Neuron (in vitro differentiated cells): ENCODE measurements around the gene MCTP1.
"Not testable (repeated sequence)": the region's sequence is repeated elsewhere in the genome, so short reads cannot be mapped to it uniquely, and the experiment has no call there.

Source experiments
- H2AFZ ChIP-seq: one replicate; pipeline ENCODE4 v1.6.1; 2013; ENCODE audit warnings: low read depth, mild to moderate bottlenecking, inconsistent platforms, low read length, moderate library complexity
- H3K27me3 ChIP-seq: one replicate; pipeline ENCODE4 v1.6.1; 2013; ENCODE audit warnings: low read length; ENCODE audit not compliant: insufficient read depth
- H3K36me3 ChIP-seq: one replicate; pipeline ENCODE4 v1.6.1; 2013; ENCODE audit warnings: low read length; ENCODE audit not compliant: insufficient read depth
- H3K4me1 ChIP-seq: one replicate; pipeline ENCODE4 v1.6.1; 2013; ENCODE audit warnings: low read length; ENCODE audit not compliant: insufficient read depth
- H3K4me3 ChIP-seq: 2 replicates; pipeline ENCODE4 v1.5.1; 2013; ENCODE audit warnings: mild to moderate bottlenecking, low read length, moderate library complexity
- H3K9me3 ChIP-seq: one replicate; pipeline ENCODE4 v1.6.1; 2013; ENCODE audit warnings: low read length

MCTP1 gene

GRCh38 chr5:94863951-94864350, 420.9 kb downstream of the MCTP1 start:
- Histone ChIP-seq H3K9me3 (no peaks in the 10 kb centered on the region), H3K27me3 (no peaks in the 10 kb centered on the region), H2AFZ (peak overlapping the region; percentile 12), H3K36me3 (no peaks in the 10 kb centered on the region), H3K4me3 (no peak overlapping the region), H3K4me1 (peaks cover 32% of the 10 kb centered on the region)

GRCh38 chr5:94857111-94857510, 427.8 kb downstream of the MCTP1 start:
- Histone ChIP-seq H2AFZ (no peak overlapping the region), H3K9me3 (no peaks in the 10 kb centered on the region), H3K4me1 (peaks cover 16% of the 10 kb centered on the region), H3K27me3 (no peaks in the 10 kb centered on the region), H3K4me3 (no peak overlapping the region), H3K36me3 (no peaks in the 10 kb centered on the region)

GRCh38 chr5:94856257-94856800, 428.6 kb downstream of the MCTP1 start:
- H3K36me3 ChIP-seq = no peaks in the 10 kb centered on the region
- no peak overlapping the region for H2AFZ ChIP-seq
- no peak overlapping the region for H3K4me3 ChIP-seq
- no peaks in the 10 kb centered on the region for H3K27me3 ChIP-seq
- peaks cover 20% of the 10 kb centered on the region for H3K4me1 ChIP-seq
- H3K9me3 ChIP-seq = no peaks in the 10 kb centered on the region

GRCh38 chr5:94855543-94855942, 429.4 kb downstream of the MCTP1 start:
- no peaks in the 10 kb centered on the region for H3K36me3 ChIP-seq
- H3K4me3 ChIP-seq = no peak overlapping the region
- no peaks in the 10 kb centered on the region for H3K27me3 ChIP-seq
- peaks cover 27% of the 10 kb centered on the region for H3K4me1 ChIP-seq
- H3K9me3 ChIP-seq = no peaks in the 10 kb centered on the region
- no peak overlapping the region for H2AFZ ChIP-seq

- peak overlapping the region; percentile 26 for H2AFZ ChIP-seq
- H3K36me3 ChIP-seq = no peaks in the 10 kb centered on the region
- no peaks in the 10 kb centered on the region for H3K9me3 ChIP-seq
- no peaks in the 10 kb centered on the region for H3K27me3 ChIP-seq
- H3K4me3 ChIP-seq = no peak overlapping the region
- peaks cover 45% of the 10 kb centered on the region for H3K4me1 ChIP-seq
Observed at GRCh38 chr5:94853120-94853519, 431.8 kb downstream of the MCTP1 start.

- Histone ChIP-seq H3K36me3 (no peaks in the 10 kb centered on the region), H3K4me3 (no peak overlapping the region), H3K9me3 (no peaks in the 10 kb centered on the region), H3K4me1 (peaks cover 55% of the 10 kb centered on the region), H2AFZ (no peak overlapping the region), H3K27me3 (no peaks in the 10 kb centered on the region)
Observed at GRCh38 chr5:94850960-94851359, 433.9 kb downstream of the MCTP1 start.

GRCh38 chr5:94849821-94850736, 434.8 kb downstream of the MCTP1 start:
- Histone ChIP-seq H3K27me3 (no peaks in the 10 kb centered on the region), H3K4me1 (peaks cover 49% of the 10 kb centered on the region)

GRCh38 chr5:94849324-94849723, 435.6 kb downstream of the MCTP1 start:
- H3K27me3 ChIP-seq = no peaks in the 10 kb centered on the region
- peaks cover 49% of the 10 kb centered on the region for H3K4me1 ChIP-seq
- no peak overlapping the region for H2AFZ ChIP-seq
- peaks cover 3% of the 10 kb centered on the region for H3K9me3 ChIP-seq
- H3K4me3 ChIP-seq = no peak overlapping the region
- H3K36me3 ChIP-seq = no peaks in the 10 kb centered on the region

More at GRCh38 chr5:94849821-94850736, 434.8 kb downstream of the MCTP1 start:
- Histone ChIP-seq H2AFZ (peak overlapping the region; percentile 30), H3K9me3 (peaks cover 2% of the 10 kb centered on the region), H3K36me3 (no peaks in the 10 kb centered on the region), H3K4me3 (no peak overlapping the region)

- Histone ChIP-seq H3K4me1 (peaks cover 42% of the 10 kb centered on the region), H3K4me3 (no peak overlapping the region), H3K27me3 (no peaks in the 10 kb centered on the region), H3K36me3 (no peaks in the 10 kb centered on the region), H3K9me3 (peaks cover 3% of the 10 kb centered on the region), H2AFZ (no peak overlapping the region)
Observed at GRCh38 chr5:94847726-94848125, 437.2 kb downstream of the MCTP1 start.

GRCh38 chr5:94847019-94847418, 437.9 kb downstream of the MCTP1 start:
- H2AFZ ChIP-seq = no peak overlapping the region
- H3K4me3 ChIP-seq = no peak overlapping the region
- peaks cover 41% of the 10 kb centered on the region for H3K4me1 ChIP-seq

GRCh38 chr5:94845696-94846095, 439.2 kb downstream of the MCTP1 start:
- H3K4me1 ChIP-seq = peaks cover 31% of the 10 kb centered on the region
- H3K36me3 ChIP-seq, H3K9me3 ChIP-seq, H3K4me3 ChIP-seq, H2AFZ ChIP-seq, H3K27me3 ChIP-seq: not testable (repeated sequence)

More at GRCh38 chr5:94847019-94847418, 437.9 kb downstream of the MCTP1 start:
- Histone ChIP-seq H3K36me3 (no peaks in the 10 kb centered on the region), H3K9me3 (peaks cover 3% of the 10 kb centered on the region), H3K27me3 (no peaks in the 10 kb centered on the region)

- no peaks in the 10 kb centered on the region for H3K36me3 ChIP-seq
- no peak overlapping the region for H3K4me3 ChIP-seq
- H3K27me3 ChIP-seq = no peaks in the 10 kb centered on the region
- no peaks in the 10 kb centered on the region for H3K4me1 ChIP-seq
- H2AFZ ChIP-seq = no peak overlapping the region
- peaks cover 3% of the 10 kb centered on the region for H3K9me3 ChIP-seq
Observed at GRCh38 chr5:94841598-94842322, 443.1 kb downstream of the MCTP1 start.

GRCh38 chr5:94833851-94834250, 451.0 kb downstream of the MCTP1 start:
- H3K9me3 ChIP-seq = no peaks in the 10 kb centered on the region
- no peaks in the 10 kb centered on the region for H3K36me3 ChIP-seq
- no peaks in the 10 kb centered on the region for H3K4me1 ChIP-seq
- H3K4me3 ChIP-seq = no peak overlapping the region
- H2AFZ ChIP-seq = no peak overlapping the region
- no peaks in the 10 kb centered on the region for H3K27me3 ChIP-seq
